Calu3 (cell line): Measurements from ENCODE around the gene HYPK. TPM values are rescaled to one million over a fixed set of nuclear protein-coding genes. Genes with fewer than 3 reads are reported as not detected.
A peak's percentile ranks its signal among the peaks of the same experiment; 100 is the strongest.
"Not testable (repeated sequence)": the region's sequence is repeated elsewhere in the genome, so short reads cannot be mapped to it uniquely, and the experiment has no call there.

ENCODE experiments used
- BruUV-seq: library from RNA; stranded (reverse); fragments of 400-500 nt; replicated peaks from 2 replicates; lab custom pipeline; 2021; lab: Mats Ljungman, UMichigan
- CTCF ChIA-PET: fragments of 300-600 bp; sonication (Branson Sonifier 250); formaldehyde crosslinking; loops from one replicate; lab custom pipeline; 2022; ENCODE audit warnings: antibody characterized with exemption; lab: Charles Lee
- DNase-seq: peaks from one replicate; pipeline ENCODE4 v3.0.0; 2022
- H3K27ac Mint-ChIP-seq: one replicate; pipeline ENCODE4 v1.8.0; 2022; ENCODE audit warnings: mixed read lengths; ENCODE audit not compliant: unreplicated experiment
- H3K27me3 Mint-ChIP-seq: one replicate; pipeline ENCODE4 v1.8.0; 2022; ENCODE audit warnings: mixed read lengths; ENCODE audit not compliant: unreplicated experiment
- H3K36me3 Mint-ChIP-seq: one replicate; pipeline ENCODE4 v1.8.0; 2022; ENCODE audit warnings: mild to moderate bottlenecking, moderate library complexity, mixed read lengths; ENCODE audit not compliant: insufficient read depth, unreplicated experiment
- H3K4me1 Mint-ChIP-seq: one replicate; pipeline ENCODE4 v1.8.0; 2022; ENCODE audit warnings: mild to moderate bottlenecking, low read depth, mixed read lengths; ENCODE audit not compliant: unreplicated experiment
- H3K4me3 Mint-ChIP-seq: one replicate; pipeline ENCODE4 v1.8.0; 2022; ENCODE audit warnings: mild to moderate bottlenecking, low read depth, moderate library complexity, mixed read lengths; ENCODE audit not compliant: unreplicated experiment
- H3K9me3 Mint-ChIP-seq: one replicate; pipeline ENCODE4 v1.8.0; 2022; ENCODE audit warnings: low read depth, mixed read lengths; ENCODE audit not compliant: unreplicated experiment
- intact Hi-C: fragments of 100-400 bp; cut with micrococcal nuclease; formaldehyde crosslinking; loops from one replicate; pipeline ENCODE4 v1.10.0; 2022; ENCODE audit not compliant: unreplicated experiment
- total RNA-seq: library from RNA; stranded (reverse); gene quantifications from 2 replicates; pipeline ENCODE4 v1.2.3, GENCODE V29; 2022
- TF ChIP-seq, protein P1 (sequence below): fragments of 200-600 bp; IDR thresholded peaks from one replicate; pipeline ENCODE4 v1.8.0; 2022; ENCODE audit warnings: antibody characterized with exemption; ENCODE audit not compliant: unreplicated experiment

The HYPK gene
- total RNA-seq, 1 experiment from 2014 or later = 17.4 TPM

DNA sequence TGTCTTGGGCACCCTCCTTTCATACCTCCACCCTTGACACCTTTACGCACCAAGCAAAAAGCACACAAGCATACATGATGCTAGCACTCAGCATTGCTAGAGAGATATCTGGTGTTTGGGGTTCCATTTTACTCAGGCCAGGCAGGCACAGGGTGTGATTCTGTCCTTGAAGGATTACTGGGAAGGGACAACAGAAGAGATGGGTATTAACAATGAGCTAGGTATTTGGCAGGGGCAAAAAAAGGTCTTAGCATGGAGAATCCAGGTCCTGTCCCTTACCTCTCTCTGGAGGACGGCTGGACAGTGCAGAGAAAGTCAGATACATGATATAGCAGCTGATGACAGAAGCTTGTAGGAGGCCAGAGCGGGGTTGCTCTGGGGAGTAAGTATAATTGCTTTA is 3.8 kb upstream of the HYPK start:
- BruUV-seq = no TSS peak
- DNase-seq = no peak
- H3K4me1 Mint-ChIP-seq = peaks cover 56% of the 10 kb centered on the region
- CTCF ChIA-PET = interaction anchor here (1.2 kb wide), 1 partner anchor 28 kb away, joined by 3 read pairs; the partner anchor contains the start of gene MFAP1
- H3K36me3 Mint-ChIP-seq = peaks cover 62% of the 10 kb centered on the region
- H3K27ac Mint-ChIP-seq = no peak overlapping the region
- TF ChIP-seq, protein P1, sequence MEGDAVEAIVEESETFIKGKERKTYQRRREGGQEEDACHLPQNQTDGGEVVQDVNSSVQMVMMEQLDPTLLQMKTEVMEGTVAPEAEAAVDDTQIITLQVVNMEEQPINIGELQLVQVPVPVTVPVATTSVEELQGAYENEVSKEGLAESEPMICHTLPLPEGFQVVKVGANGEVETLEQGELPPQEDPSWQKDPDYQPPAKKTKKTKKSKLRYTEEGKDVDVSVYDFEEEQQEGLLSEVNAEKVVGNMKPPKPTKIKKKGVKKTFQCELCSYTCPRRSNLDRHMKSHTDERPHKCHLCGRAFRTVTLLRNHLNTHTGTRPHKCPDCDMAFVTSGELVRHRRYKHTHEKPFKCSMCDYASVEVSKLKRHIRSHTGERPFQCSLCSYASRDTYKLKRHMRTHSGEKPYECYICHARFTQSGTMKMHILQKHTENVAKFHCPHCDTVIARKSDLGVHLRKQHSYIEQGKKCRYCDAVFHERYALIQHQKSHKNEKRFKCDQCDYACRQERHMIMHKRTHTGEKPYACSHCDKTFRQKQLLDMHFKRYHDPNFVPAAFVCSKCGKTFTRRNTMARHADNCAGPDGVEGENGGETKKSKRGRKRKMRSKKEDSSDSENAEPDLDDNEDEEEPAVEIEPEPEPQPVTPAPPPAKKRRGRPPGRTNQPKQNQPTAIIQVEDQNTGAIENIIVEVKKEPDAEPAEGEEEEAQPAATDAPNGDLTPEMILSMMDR = no peak
- H3K27me3 Mint-ChIP-seq = no peaks in the 10 kb centered on the region
- intact Hi-C loops = no loop called here
- H3K4me3 Mint-ChIP-seq = no peak overlapping the region
- no peaks in the 10 kb centered on the region for H3K9me3 Mint-ChIP-seq

DNA sequence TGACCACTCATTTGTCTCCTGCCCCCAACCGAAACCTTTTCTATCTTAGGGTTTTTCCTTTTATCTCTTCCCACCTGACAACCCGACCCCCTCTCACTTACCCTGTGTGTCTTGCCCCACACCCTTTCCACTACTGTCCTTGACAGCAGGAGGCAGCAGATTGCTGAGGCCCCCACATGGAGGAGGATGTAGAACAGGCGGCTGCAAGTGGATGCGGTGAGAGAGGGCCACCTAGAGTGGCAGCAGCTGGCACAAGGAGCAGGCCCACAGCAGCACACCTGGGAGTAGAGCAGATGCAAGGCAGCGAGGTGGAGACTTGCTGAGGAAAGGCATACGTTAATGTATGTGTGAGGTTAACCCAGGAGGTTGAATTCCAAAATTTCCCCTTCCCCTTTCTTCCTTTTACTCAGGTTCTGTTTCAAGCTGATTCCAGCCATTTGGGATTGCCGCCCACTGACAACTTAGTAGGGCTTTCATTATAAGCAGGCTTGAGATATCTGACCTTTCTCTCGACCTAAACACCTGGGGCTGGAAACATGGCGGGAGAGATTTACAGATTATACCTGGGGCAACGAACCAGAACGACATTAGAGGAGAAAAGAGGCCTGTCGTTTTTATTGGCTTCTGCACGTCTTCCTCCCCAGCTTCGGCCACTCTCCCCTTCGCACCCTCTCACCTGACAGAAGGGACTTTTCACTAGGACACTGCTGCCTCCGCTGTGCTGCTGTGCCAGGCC is 1.0 kb upstream of the HYPK start:
- Mint-ChIP-seq H3K36me3 (peaks cover 36% of the 10 kb centered on the region), H3K4me3 (peak overlapping the region; percentile 95), H3K4me1 (peaks cover 45% of the 10 kb centered on the region), H3K27ac (peak overlapping the region; percentile 78), H3K27me3 (no peaks in the 10 kb centered on the region), H3K9me3 (no peaks in the 10 kb centered on the region)
- TF ChIP-seq, protein P1 = no peak
- CTCF ChIA-PET = no interaction called here
- BruUV-seq = no TSS peak
- intact Hi-C loops = no loop called here
- no peak for DNase-seq

DNA sequence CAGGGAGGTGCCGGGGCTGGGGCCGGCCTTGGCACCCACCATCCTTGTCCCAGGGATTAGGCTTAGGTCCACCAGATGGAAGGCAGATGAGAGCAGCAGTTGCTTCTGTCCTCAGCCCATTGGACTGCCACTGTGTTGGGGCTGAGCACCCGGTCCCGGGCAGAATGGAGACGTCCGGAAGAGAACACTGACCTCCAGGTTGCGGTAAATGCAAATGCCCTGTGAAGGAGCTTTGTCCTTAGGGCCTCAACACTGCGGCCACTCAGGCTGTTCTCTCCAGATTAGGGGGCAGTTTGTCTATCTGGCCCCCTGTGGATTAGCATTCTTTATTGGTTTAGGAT is 484 bp upstream of the HYPK start, which contains the start of gene SERINC4:
SERINC4 (minus strand) TSS at position 276 of the 341 bp plus-strand sequence; CDS start at position 42, 234 bp downstream.
- peak within 1 kb of the TSS; percentile 98 for H3K27ac Mint-ChIP-seq
- H3K27me3 Mint-ChIP-seq = no peaks in the 10 kb centered on the region
- CTCF ChIA-PET = no interaction called here
- H3K36me3 Mint-ChIP-seq = peaks cover 33% of the 10 kb centered on the region
- intact Hi-C loops = no loop called here
- peaks cover 41% of the 10 kb centered on the region for H3K4me1 Mint-ChIP-seq
- no peaks in the 10 kb centered on the region for H3K9me3 Mint-ChIP-seq
- no peak for DNase-seq
- TF ChIP-seq, protein P1 = no peak
- no TSS peak for BruUV-seq
- peak within 1 kb of the TSS; percentile 95 for H3K4me3 Mint-ChIP-seq

DNA sequence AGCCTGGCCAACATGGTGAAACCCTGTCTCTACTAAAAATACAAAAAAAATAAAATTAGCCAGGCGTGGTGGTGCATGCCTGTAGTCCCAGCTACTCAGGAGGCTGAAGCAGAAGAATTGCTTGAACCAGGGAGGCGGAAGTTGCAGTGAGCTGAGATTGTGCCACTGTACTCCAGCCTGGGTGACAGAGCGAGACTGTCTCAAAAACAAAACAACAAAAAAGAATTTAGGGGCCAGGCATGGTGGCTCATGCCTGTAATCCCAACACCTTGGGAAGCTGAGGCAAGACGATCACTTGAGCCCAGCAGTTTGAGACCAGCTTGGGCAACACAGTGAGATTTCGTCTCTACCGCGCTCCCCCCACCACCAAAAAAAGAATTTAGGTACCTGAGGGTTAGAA is 2.3 kb downstream of the HYPK start:
- H3K36me3 Mint-ChIP-seq = peaks cover 34% of the 10 kb centered on the region
- BruUV-seq, H3K9me3 Mint-ChIP-seq, intact Hi-C loops, H3K27ac Mint-ChIP-seq, H3K27me3 Mint-ChIP-seq, CTCF ChIA-PET, H3K4me3 Mint-ChIP-seq, DNase-seq: not testable (repeated sequence)
- H3K4me1 Mint-ChIP-seq = peaks cover 30% of the 10 kb centered on the region

DNA sequence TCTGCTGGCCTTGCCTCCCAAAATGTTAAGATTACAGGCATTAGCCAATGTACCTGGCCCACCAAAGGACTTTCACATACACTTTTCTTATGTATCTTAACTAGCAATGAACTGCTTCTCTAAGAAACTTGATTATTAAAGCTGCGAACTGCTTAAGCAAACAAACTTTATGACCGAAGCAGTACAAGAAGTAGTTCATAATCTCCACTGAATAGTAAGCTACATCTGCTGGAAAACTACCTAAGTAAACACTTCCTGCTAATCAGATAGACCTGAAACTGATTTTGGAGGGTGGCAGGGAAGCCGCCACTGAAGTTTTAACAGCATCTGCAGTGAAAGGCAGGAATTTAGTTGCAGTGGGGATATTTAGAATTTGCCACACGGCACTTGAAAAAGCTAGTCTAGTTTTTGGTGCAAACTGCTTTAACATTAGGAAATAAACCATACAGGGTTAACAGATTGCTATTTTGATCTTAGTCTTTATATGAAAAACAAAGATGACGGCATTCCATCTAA is 8.1 kb downstream of the HYPK start:
- H3K4me3 Mint-ChIP-seq = no peak overlapping the region
- BruUV-seq = no TSS peak
- H3K9me3 Mint-ChIP-seq = no peaks in the 10 kb centered on the region
- CTCF ChIA-PET = no interaction called here
- H3K36me3 Mint-ChIP-seq = peaks cover 22% of the 10 kb centered on the region
- no peaks in the 10 kb centered on the region for H3K4me1 Mint-ChIP-seq
- intact Hi-C loops = no loop called here
- H3K27me3 Mint-ChIP-seq = no peaks in the 10 kb centered on the region
- no peak overlapping the region for H3K27ac Mint-ChIP-seq
- TF ChIP-seq, protein P1 = no peak
- DNase-seq = no peak
